ENCODE measurements around the gene MISFA.
"Not testable (repeated sequence)": the region's sequence is repeated elsewhere in the genome, so short reads cannot be mapped to it uniquely, and the experiment has no call there.

Gene MISFA

DNA sequence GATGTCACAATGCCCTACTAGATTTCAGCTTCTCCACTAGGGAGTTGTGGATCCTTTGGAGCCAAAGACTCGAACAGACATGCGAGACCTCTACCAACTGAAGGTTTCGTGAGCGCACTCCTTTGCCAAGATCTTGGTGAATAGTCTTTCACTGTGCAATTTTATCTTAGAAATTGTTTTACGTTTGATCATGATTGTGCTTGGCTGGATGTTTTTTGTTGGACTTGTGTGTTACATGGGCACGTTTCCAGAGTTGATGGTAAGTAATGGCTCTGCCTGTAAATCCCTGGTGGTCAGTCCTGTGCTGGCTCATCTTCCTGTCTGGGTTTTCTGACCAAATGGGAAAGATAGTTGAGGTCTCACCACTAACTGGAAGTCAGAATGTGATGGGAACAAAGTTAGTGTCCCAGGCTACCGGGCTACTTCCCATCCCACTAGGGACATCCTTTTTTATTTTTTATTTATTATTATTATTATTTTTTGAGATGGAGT is at the start of gene MISFA:
MISFA (plus strand) TSS at position 51 of the 492 bp plus-strand sequence; CDS start at position 191, 140 bp downstream.
- DNase-seq: no peak

GRCh38 chr11:18563090-18563730 is 36.4 kb upstream of the MISFA start:
- no peak for DNase-seq

- DNase-seq: no peak
These were observed 35.4 kb upstream of the MISFA start for GRCh38 chr11:18564149-18564548.

DNA sequence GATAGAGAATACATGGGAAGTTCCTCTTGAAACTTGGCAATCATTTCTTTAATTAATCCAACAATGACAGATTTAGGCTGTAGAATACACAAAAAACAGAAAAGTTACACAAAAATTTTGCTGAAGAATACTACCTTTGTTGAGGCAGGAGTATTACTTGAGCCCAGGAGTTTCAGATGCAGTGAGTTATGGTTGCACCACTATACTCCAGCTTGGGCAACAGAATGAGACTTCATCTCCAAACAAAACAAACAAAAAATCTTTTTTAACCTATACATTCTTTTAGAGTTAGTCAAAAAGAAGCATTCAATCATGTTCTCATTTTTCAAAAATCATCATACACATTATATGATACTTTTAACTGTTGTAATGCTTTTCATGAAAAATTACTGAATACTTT is 33.2 kb upstream of the MISFA start:
- DNase-seq: no peak

DNA sequence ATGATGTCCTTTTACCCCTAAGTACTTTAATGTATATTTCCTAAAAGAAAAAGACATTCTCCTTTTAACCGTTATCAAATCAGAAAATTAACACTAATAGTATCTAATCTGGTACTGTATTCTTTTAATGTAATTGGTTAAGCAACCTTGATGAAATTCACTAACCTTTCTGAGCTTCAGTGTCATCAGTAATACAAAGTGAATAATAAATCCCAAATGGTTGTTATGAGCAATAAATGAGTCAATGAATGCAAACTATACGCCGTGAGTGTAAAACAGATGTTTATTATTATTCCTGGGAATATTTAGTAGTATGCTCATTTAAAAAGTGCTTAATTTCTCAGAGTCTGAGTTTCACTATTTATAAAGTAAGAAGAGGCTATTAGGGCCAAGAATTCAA is 32.5 kb upstream of the MISFA start:
- DNase-seq: no peak

GRCh38 chr11:18575361-18575760 is 24.2 kb upstream of the MISFA start:
- DNase-seq: no peak

DNA sequence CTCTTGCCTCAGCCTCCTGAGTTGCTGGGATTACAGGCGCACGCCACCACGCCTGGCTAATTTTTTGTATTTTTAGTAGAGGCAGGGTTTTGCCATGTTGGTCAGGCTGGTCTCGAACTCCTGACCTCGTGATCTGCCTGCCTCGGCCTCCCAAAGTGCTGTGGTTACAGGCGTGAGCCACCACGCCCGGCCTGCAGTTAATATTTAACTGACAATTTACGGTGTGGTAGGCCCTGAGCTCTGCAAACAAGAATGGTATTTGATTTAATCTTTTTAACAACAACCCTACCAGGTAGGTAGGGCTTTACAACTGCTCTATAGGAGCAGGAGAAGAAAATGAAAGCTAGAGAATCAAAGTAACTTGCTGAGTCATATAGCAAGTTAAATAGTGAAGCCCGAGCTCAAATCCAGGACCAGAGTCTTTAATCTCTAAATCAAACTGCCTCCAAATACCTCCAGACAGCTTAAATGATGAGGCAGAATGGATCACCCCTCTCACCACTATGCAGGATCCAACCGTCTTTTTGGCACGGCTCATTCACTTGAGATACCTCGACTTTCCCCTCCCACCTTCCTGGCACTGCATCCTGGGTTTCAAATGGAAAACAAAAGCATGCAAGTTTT is 20.5 kb upstream of the MISFA start:
- no peak for DNase-seq

DNA sequence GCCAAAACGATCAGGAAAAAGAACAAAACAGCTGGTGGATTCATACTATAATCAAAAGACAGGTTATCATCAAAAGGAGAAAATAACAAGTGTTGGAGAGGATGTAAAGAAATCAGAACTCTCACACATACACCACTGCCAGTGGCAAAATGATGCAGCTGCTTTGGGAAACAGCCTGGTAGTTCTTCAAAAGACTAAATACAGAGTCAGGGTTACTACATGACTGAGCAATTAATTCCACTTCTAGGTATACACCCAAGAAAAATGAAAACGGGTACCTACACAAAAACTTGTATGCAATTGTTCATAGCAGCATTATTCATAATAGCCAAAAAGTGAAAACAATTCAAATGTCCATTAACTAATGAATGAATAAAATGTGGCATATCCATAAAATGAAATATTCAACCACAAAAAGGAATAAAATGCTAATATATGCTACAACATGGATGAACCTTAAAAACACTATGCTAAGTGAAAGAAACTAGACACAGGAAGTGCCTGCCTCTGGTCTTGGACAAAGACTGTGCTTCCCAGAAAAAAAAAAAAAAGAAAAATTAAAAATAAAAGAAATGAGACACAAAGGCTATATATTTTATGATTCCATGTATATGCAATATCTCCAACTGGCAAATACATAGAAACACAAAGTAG is 19.3 kb upstream of the MISFA start:
- DNase-seq: no peak

DNA sequence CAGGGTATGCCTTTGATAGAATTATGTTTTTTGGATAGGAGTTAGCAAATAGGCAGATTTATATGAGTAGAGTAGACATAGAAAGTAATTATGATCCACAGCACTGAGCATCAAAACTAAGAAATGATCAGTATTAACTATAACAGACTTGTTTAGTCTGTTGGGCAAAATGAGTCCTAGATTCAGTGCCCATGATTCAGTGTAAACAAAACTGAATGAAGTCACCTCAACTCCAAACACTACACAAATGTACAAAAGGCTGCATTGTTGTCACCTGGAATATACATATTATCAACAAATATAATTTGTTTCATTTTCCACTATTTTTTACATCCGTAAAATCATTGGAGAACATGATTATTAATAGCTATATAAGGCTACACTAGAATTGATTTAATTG is 17.8 kb upstream of the MISFA start:
- no peak for DNase-seq

- peak; percentile 85 for DNase-seq
These were observed 11.0 kb upstream of the MISFA start, which contains the start of gene UEVLD for GRCh38 chr11:18588297-18589252. Gene UEVLD (minus strand): TSS chr11:18588734. CDS start chr11:18588654, 80 bp downstream.

GRCh38 chr11:18590571-18590970 is 9.0 kb upstream of the MISFA start:
- DNase-seq: no peak

GRCh38 chr11:18594088-18594487 is 5.5 kb upstream of the MISFA start:
- not testable (repeated sequence) for DNase-seq

DNA sequence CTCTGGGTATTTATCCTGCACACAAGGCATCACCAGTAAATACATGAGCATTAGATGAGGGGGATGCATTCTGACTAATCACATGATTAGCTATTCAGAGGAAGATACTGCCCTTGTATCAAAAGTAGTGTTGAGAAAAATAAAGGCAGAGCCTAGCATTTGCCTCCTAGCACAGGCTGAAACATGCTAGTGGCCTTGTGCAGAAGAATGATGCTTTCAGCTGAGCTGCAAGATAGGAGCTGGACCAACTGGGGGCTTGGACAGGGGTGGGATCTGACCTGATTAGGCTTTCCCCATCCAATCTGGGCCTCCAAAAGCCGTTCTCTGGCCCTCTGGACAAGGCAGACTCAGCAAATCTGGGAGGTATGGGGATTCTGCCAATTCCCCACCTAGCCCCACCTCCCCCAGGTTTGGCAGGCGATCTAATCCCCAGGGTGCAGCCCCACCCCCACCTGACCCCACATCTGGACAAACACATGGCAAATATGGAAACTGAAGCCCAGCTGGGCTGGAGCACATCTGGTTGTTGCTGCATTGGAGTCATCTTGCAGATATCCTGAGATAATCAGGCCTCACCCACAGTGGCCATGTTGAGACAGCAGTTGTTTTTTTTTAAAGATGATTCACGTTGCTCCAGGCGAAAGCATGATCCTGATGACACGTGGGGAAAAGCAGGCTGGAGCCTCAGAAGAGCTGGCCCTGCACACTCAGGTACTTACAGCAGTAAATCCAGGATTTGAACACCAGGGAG is 4.4 kb upstream of the MISFA start:
- DNase-seq: no peak

DNA sequence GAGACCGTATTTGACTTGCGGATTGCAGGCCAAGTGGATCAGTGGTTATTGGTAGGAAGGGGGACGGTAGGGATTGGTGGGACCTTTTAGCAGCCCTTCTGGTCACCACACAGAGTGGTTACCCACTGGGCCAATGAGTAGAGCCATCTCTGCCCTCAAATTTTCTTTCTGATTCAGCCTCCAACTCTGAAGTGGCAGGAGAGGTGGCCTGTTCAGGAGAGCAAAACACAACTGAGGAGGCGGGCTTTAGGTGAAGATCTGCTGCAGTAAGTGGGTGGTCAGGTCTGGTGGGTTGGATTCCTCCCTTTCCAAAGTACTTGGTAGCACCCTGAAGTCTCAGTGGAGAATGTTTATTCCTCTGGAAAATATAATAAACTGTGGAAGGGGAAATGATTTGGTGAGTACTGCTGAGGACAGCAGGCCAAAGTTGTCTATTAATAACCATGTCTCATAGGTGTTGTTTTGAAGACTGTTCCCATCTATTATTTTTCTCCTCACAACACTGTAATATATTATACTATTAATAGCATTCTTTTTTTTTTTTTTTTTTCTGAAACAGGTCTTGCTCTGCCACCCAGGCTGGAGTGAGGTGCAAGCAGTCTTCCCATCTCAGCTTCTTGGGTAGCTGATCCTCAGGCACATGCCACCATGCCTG is 1.5 kb downstream of the MISFA start:
- DNase-seq: no peak

DNA sequence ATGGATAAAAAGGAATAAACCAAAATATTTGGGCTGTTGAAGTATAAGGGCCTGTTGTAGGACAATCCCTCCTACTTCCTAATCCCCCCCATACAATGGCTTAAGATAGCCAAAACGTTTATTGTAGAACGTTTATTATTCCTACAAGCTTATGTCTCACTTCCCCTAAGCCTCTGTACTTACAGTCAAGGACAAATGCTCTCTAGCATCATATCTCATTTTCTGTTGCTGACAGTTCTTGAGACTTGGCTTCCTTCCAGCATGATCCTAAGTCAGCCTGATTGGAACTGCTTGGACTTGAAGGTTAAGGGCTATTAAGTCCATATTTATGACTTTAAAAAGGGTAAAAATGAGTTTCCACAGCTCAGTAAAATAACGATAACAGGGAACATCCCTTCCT is 8.8 kb downstream of the MISFA start:
- DNase-seq: no peak

DNA sequence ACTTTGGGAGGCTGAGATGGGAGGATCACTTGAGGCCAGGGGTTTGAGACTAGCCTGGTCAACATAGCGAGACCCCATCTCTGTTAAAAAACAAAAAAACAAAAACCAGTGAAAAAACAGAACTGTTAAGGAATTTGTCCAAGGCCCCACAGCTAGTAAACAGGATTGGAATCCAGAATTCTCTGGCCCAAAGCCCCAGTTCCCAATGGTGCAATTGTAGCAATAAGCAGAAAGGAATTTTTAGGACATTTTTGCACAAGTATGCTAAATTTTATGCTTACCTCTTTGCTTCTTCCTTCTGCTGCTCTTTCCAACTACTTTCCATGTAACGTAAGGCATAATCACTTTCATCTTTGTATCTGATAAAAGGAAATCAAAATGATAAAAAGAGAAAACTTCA is 11.6 kb downstream of the MISFA start:
- no peak for DNase-seq

DNA sequence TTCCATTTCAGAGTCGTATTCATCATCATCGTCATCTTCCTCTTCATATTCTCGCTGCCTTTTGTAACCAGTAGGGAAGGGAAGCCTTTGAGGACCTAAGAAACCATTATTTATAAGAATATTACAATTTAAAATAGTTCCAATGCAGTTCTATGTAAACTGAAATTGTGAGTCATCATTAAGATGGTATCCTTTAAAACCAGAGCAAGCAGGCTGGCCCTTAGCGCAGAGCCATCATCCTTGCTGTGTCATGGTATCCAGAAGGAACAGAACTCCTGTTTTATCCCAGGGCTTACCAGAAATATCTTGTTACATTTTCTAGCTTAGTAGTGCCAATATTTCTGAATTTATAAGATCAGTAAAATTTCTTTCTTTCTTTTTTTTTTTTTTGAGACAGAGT is 12.8 kb downstream of the MISFA start:
- no peak for DNase-seq

- no peak for DNase-seq
These were observed 15.1 kb downstream of the MISFA start for GRCh38 chr11:18614667-18615066.

DNA sequence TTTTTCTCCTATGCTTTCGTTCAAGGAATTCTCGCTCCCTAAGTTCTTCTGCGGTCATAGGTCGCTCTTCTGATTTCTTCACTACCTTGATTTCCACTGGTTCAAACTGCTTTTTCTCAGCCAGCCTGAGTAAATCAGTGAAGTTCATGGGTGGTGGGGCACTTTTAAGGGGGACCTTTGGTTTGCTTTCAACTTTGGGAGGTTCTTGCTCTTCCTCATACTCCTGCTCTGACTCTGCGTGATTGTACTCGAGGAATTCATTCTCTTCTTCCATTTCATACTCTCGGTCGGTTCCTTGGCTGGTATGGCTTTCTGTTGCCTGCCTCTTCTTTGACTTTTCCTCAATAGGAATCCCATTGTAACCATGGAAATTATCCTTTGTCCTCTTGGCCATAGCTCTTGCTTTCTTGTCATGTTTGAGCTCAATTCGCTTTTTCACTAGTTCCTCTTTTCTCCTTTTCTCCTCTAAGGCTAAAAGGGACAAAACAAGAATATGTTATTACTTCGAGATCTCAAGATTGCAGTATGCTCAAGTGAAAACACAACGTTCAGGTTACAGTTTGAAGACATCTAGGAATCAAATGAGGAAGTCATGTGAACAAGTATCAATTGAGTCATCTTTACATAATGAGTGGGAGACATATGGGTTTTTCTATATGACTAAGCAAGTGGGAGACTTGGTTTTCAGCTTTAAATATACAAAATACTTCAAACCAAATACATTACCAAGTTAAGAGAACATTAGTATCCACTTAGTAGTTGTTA is 16.2 kb downstream of the MISFA start:
- no peak for DNase-seq

DNA sequence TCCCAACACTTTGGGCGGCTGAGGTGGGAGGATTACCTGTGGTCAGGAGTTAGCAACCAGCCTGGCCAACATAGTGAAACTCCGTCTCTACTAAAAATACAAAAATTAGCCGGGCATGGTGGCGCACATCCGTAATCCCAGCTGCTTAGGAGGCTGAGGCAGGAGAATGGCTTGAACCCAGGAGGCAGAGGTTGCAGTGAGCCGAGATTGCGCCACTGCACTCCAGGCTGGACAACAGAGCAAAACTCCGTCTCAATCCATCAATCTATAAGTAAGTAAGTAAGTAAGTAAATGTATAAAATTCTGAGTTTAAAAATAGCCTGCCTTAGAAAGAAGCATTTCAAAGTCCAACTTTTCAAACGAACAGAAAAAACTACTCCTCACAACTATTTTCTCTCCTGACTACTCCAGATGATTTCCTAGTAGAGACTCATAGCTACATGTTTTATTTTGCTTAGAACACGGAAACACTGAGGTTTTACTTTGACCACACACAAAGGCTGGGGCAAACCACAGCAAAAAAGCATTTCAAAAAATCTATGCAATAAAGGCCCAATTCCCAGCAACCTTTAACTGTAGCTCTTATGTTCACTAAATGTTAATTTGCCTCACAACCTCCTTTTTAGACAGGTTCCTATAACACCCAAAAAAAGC is 18.2 kb downstream of the MISFA start:
- DNase-seq: no peak
